K562 (cell line): ENCODE data around the gene TIAM1. TPM values are rescaled to one million over a fixed set of nuclear protein-coding genes. Genes with fewer than 3 reads are reported as not detected.

Source experiments
- ATAC-seq: fragments of 200-7000 bp; cut with Tn5 transposase; 3 replicates; pipeline ENCODE4 v1.9.1; 2020; ENCODE audit warnings: moderate library complexity
- BruUV-seq: library from RNA; stranded (reverse); fragments of 400-500 nt; replicated peaks from 2 replicates; lab custom pipeline; 2021; lab: Mats Ljungman, UMichigan
- CTCF ChIA-PET: fragments of 300-600 bp; formaldehyde crosslinking; extraction: SDS; loops from one replicate; lab custom pipeline; 2021; ENCODE audit warnings: low intra/inter-chr PET ratio; lab: Yijun Ruan, JAX
- POLR2A ChIA-PET: fragments of 300-600, 350-650 bp; sonication (Branson Sonifier 250); formaldehyde crosslinking; extraction: SDS; loops from one replicate; lab custom pipeline; 2021; ENCODE audit warnings: antibody characterized with exemption, inconsistent platforms; lab: Yijun Ruan, JAX
- DNase-seq, 4 experiments: peaks; one replicate each; pipeline versions ENCODE4 v3.0.0 to v3.0.0-alpha.2; 2011 to 2018; ENCODE audit warnings: low spot score in 3 of 4, mixed read lengths in 3 of 4; ENCODE audit errors: extremely low read depth in 1 of 4
- FAIRE-seq: peaks from 2 replicates; lab custom pipeline; 2011; peaks lifted over from hg19 to GRCh38; lab: Jason Lieb, UNC
- H2AFZ ChIP-seq: 2 replicates; pipeline ENCODE4 v1.6.0; 2011; ENCODE audit warnings: low read depth, low read length, control low read depth, inconsistent platforms
- H3K27ac ChIP-seq: fragments of 200-600 bp; 3 replicates; pipeline ENCODE4 v1.8.0; 2011; ENCODE audit warnings: low read depth, mild to moderate bottlenecking, control low read depth, inconsistent platforms, low read length, moderate library complexity, mixed read lengths; ENCODE audit errors: extremely low read depth
- H3K27me3 ChIP-seq, 2 experiments: fragments of 300-600 bp in 1 of 2; 2 replicates in 1 of 2; 3 replicates in 1 of 2; pipeline versions ENCODE4 v1.6.0 to v1.8.0; 2011; ENCODE audit warnings: inconsistent platforms in 2 of 2, low read length in 2 of 2, mild to moderate bottlenecking in 1 of 2, mixed read lengths in 1 of 2, moderate library complexity in 1 of 2; ENCODE audit not compliant: control insufficient read depth in 2 of 2, insufficient read depth in 2 of 2
- H3K36me3 ChIP-seq: fragments of 300-600 bp; 3 replicates; pipeline ENCODE4 v1.8.0; 2011; ENCODE audit warnings: mild to moderate bottlenecking, low read length, inconsistent platforms; ENCODE audit not compliant: control insufficient read depth, insufficient read depth
- H3K4me1 ChIP-seq, 2 experiments: fragments of 200-600 bp in 1 of 2; replicated peaks in 1 of 2; 2 replicates in 1 of 2; 3 replicates in 1 of 2; pipeline versions ENCODE4 v1.5.1 to v1.8.0; 2011; ENCODE audit warnings: inconsistent platforms in 2 of 2, low read length in 2 of 2, mild to moderate bottlenecking in 1 of 2, mixed read lengths in 1 of 2, moderate library complexity in 1 of 2; ENCODE audit not compliant: control insufficient read depth in 2 of 2, insufficient read depth in 2 of 2
- H3K4me2 ChIP-seq: 2 replicates; pipeline ENCODE4 v1.6.1; 2011; ENCODE audit warnings: low read length, control low read depth, inconsistent platforms, mixed read lengths; ENCODE audit not compliant: insufficient read depth
- H3K4me3 ChIP-seq: fragments of 200-600 bp; sonication (generic), shearing (Covaris generic); 2 replicates; pipeline ENCODE4 v1.5.1; 2016; ENCODE audit warnings: control low read depth, inconsistent platforms
- H3K79me2 ChIP-seq: fragments of 200-600 bp; 3 replicates; pipeline ENCODE4 v1.8.0; 2011; ENCODE audit warnings: low read length, inconsistent platforms; ENCODE audit not compliant: control insufficient read depth, insufficient read depth
- H3K9ac ChIP-seq, 2 experiments: 2 replicates each; pipeline versions ENCODE4 v1.6.0 to v1.6.1; 2011; ENCODE audit warnings: low read depth in 2 of 2, low read length in 2 of 2, control low read depth in 1 of 2, inconsistent platforms in 1 of 2, mild to moderate bottlenecking in 1 of 2, mixed read lengths in 1 of 2; ENCODE audit not compliant: insufficient read depth in 1 of 2
- H3K9me1 ChIP-seq: one replicate; pipeline ENCODE4 v1.6.0; 2011; ENCODE audit warnings: inconsistent platforms, mild to moderate bottlenecking, low read length, moderate library complexity; ENCODE audit not compliant: control insufficient read depth, insufficient read depth
- H3K9me3 ChIP-seq: replicated peaks from 2 replicates; pipeline ENCODE4 v1.5.1; 2011; ENCODE audit warnings: low read depth, low read length, inconsistent platforms; ENCODE audit not compliant: control insufficient read depth, insufficient read depth
- H4K20me1 ChIP-seq: replicated peaks from 2 replicates; pipeline ENCODE4 v1.6.1; 2011; ENCODE audit warnings: low read length, inconsistent platforms, mixed read lengths; ENCODE audit not compliant: control insufficient read depth, insufficient read depth
- COPS2 ChIP-seq: fragments of 450-650 bp; conservative IDR thresholded peaks from 2 replicates; pipeline ENCODE4 v1.6.1; 2016; ENCODE audit warnings: mild to moderate bottlenecking, moderate library complexity
- E2F6 ChIP-seq, 2 experiments: IDR thresholded peaks; 2 replicates each; pipeline ENCODE4 v1.6.1; 2011; ENCODE audit warnings: borderline replicate concordance in 1 of 2, control low read depth in 1 of 2, low read depth in 1 of 2, low read length in 1 of 2, mild to moderate bottlenecking in 1 of 2, mixed read lengths in 1 of 2, moderate library complexity in 1 of 2; ENCODE audit not compliant: insufficient read depth in 1 of 2, insufficient read length in 1 of 2, poor library complexity in 1 of 2, severe bottlenecking in 1 of 2; ENCODE audit errors: extremely low read depth in 1 of 2
- NFATC3 ChIP-seq: fragments of 450-650 bp; IDR thresholded peaks from 2 replicates; pipeline ENCODE4 v1.6.1; 2017; ENCODE audit warnings: mild to moderate bottlenecking
- PREB ChIP-seq: sonication (generic); formaldehyde crosslinking; IDR thresholded peaks from 2 replicates; pipeline ENCODE4 v1.8.1; 2023; ENCODE audit warnings: mild to moderate bottlenecking, missing genetic modification reagents
- SRSF9 ChIP-seq: fragments of 200-400 bp; formaldehyde crosslinking; IDR thresholded peaks from 2 replicates; pipeline ENCODE4 v1.6.1; 2017; ENCODE audit warnings: low read depth, low read length, borderline replicate concordance
- STAT5A ChIP-seq: IDR thresholded peaks from 2 replicates; pipeline ENCODE4 v1.6.1; 2012; ENCODE audit warnings: low read length, inconsistent platforms, borderline replicate concordance
- TBP ChIP-seq: optimal IDR thresholded peaks from 2 replicates; pipeline ENCODE3; 2011; ENCODE audit warnings: low read depth, low read length, improper control_type of control experiment
- ZBED1 ChIP-seq: IDR thresholded peaks from 2 replicates; pipeline ENCODE4 v1.6.1; 2014
- ZNF134 ChIP-seq: fragments of 250-450 bp; sonication (Bioruptor Pico); conservative IDR thresholded peaks from 2 replicates; pipeline ENCODE4 v1.4.0; 2020
- ZNF146 ChIP-seq: IDR thresholded peaks from one replicate; pipeline ENCODE4 v1.6.1; 2018; ENCODE audit warnings: missing compliant biosample characterization; ENCODE audit not compliant: unreplicated experiment
- ZNF584 ChIP-seq: fragments of 200-800 bp; sonication (Bioruptor generic); IDR thresholded peaks from 2 replicates; pipeline ENCODE4 v1.6.1; 2016; ENCODE audit warnings: low read depth, mild to moderate bottlenecking, missing genetic modification characterization, missing compliant biosample characterization
- ZNF76 ChIP-seq: fragments of 250-450 bp; sonication (Bioruptor Pico); IDR thresholded peaks from 2 replicates; pipeline ENCODE4 v1.4.0; 2020; ENCODE audit warnings: mild to moderate bottlenecking, moderate library complexity, borderline replicate concordance
- WGBS: fragments of 100-300 bp; shearing (Covaris generic); methylation state at CpG from one replicate; pipeline ENCODE4 v1.1.6; 2016; ENCODE audit warnings: low coverage, mixed read lengths; ENCODE audit not compliant: insufficient coverage; ENCODE audit errors: missing lambda C conversion rate; 5-methylcytosine and 5-hydroxymethylcytosine counted together
- in situ Hi-C: fragments of 300-500 bp; cut with MboI; formaldehyde crosslinking; loops from 4 replicates; pipeline ENCODE4 v1.15.0; 2018; ENCODE audit warnings: inconsistent platforms, mixed read lengths
- intact Hi-C: fragments of 100-400 bp; cut with micrococcal nuclease; formaldehyde crosslinking; loops from 2 replicates; pipeline ENCODE4 v1.14.2; 2022
- polyA plus RNA-seq, 8 experiments: library from polyadenylated mRNA; depleted of rRNA in 4 of 8; stranded (reverse) in 5 of 8; unstranded in 3 of 8; fragments of >200 nt; fragmentation: Nextera tagmentation in 2 of 8; fragmentation: Illumina TruSeq in 1 of 8; extraction: Ambion mirVana in 2 of 8; extraction: Trizol in 1 of 8; gene quantifications; 2 replicates each; pipeline versions ENCODE4 v1.2.1 to v1.2.3, GENCODE V29; 2011 to 2014; ENCODE audit warnings: inconsistent platforms in 1 of 8, missing spikeins in 1 of 8
- total RNA-seq, 7 experiments: library from RNA; depleted of rRNA in 6 of 7; stranded (reverse); fragments of >200 nt in 6 of 7; fragmentation: Illumina TruSeq in 2 of 7; extraction: Trizol in 2 of 7; gene quantifications; 2 replicates each; pipeline versions ENCODE4 v1.2.1 to v1.2.3, GENCODE V29; 2011 to 2021; ENCODE audit warnings: low replicate concordance in 1 of 7
- TF ChIP-seq, protein P1 (sequence below): fragments of 450-650 bp; formaldehyde crosslinking; IDR thresholded peaks from 2 replicates; pipeline ENCODE4 v1.4.0; 2020; ENCODE audit warnings: mild to moderate bottlenecking, mixed read lengths

The TIAM1 gene
- total and polyA plus RNA-seq, 9 of the 15 experiments (the other 6 are each of a cell fraction or from before 2014, with no cell fraction given): 0.11 TPM; not detected in 8

- TF ChIP-seq ZNF584 (CRISPR knock-in tag) (no peak), ZNF146 (CRISPR knock-in tag) (no peak)
- TF ChIP-seq, protein P1, sequence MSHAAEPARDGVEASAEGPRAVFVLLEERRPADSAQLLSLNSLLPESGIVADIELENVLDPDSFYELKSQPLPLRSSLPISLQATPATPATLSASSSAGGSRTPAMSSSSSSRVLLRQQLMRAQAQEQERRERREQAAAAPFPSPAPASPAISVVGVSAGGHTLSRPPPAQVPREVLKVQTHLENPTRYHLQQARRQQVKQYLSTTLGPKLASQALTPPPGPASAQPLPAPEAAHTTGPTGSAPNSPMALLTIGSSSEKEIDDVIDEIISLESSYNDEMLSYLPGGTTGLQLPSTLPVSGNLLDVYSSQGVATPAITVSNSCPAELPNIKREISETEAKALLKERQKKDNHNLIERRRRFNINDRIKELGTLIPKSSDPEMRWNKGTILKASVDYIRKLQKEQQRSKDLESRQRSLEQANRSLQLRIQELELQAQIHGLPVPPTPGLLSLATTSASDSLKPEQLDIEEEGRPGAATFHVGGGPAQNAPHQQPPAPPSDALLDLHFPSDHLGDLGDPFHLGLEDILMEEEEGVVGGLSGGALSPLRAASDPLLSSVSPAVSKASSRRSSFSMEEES (CRISPR knock-in tag): no peak
- TF ChIP-seq, all 486 proteins: peak for 0
These were observed 109.1 kb downstream of the TIAM1 start (continued) for GRCh38 chr21:31234936-31235335.

- TF ChIP-seq STAT5A (no peak), E2F6 (IDR thresholded peaks at IDR 0.05; ENCODE audit: borderline replicate concordance in 1 of 2, extremely low read depth in 1 of 2, insufficient read depth in 1 of 2, insufficient read length in 1 of 2, low read depth in 1 of 2, low read length in 1 of 2, poor library complexity in 1 of 2, severe bottlenecking in 1 of 2) (no peak), SRSF9 (no peak), PREB (CRISPR knock-in tag) (no peak), ZBED1 (no peak), NFATC3 (no peak), ZNF134 (CRISPR knock-in tag) (no peak), ZNF76 (CRISPR knock-in tag) (no peak), TBP (no peak), COPS2 (no peak)
- Histone ChIP-seq H4K20me1 (no peaks in the 10 kb centered on the region), H2AFZ (no peak overlapping the region), H3K27ac (no peak overlapping the region), H3K79me2 (no peaks in the 10 kb centered on the region), H3K4me2 (no peak overlapping the region), H3K9me3 (no peaks in the 10 kb centered on the region), H3K27me3 (peaks cover 2 to 12% of the 10 kb centered on the region in 2 experiments; a peak in 3 of 5 replicates), H3K4me3 (no peak overlapping the region), H3K9me1 (no peaks in the 10 kb centered on the region), H3K9ac (no peak overlapping the region), H3K4me1 (no peaks in the 10 kb centered on the region), H3K36me3 (no peaks in the 10 kb centered on the region)
- ChIA-PET CTCF (no interaction called here), POLR2A (no interaction called here)
- ATAC-seq (no peak), FAIRE-seq (no peak), DNase-seq (no peak)
- in situ Hi-C loops (no loop called here), intact Hi-C loops (no loop called here)
- 1% methylated on average over 9 of the region's 9 CpGs for WGBS
- no TSS peak for BruUV-seq
These were observed 110.3 kb downstream of the TIAM1 start for GRCh38 chr21:31233711-31234110.
